ENCODE measurements around the gene SLC25A23.

Gene SLC25A23

GRCh38 chr19:6452899-6453298, 6.7 kb downstream of the SLC25A23 start:
- 94% methylated on average over 2 of the region's 2 CpGs for WGBS
- no peak overlapping the region for H3K9ac ChIP-seq (ENCODE audit: low read depth, low read length)
- no peaks in the 10 kb centered on the region for H3K4me1 ChIP-seq (ENCODE audit: insufficient read depth, low read length)
- no peaks in the 10 kb centered on the region for H3K27me3 ChIP-seq (ENCODE audit: insufficient read depth, low read length)
- peaks cover 13% of the 10 kb centered on the region; the same call in 1 of the 2 replicates for H3K9me3 ChIP-seq (ENCODE audit: insufficient read depth, low read depth, low read length)
- H3K27ac ChIP-seq (ENCODE audit: low read depth, low read length): no peak overlapping the region
- H3K4me3 ChIP-seq (ENCODE audit: low read length): no peak overlapping the region
- peaks cover 34% of the 10 kb centered on the region for H3K36me3 ChIP-seq (ENCODE audit: insufficient read depth, low read length)

- 96% methylated on average over 19 of the region's 19 CpGs for WGBS
- H3K4me3 ChIP-seq (ENCODE audit: low read length): no peak overlapping the region
- no peak overlapping the region for H3K27ac ChIP-seq (ENCODE audit: low read depth, low read length)
- peaks cover 34% of the 10 kb centered on the region for H3K36me3 ChIP-seq (ENCODE audit: insufficient read depth, low read length)
- H3K9ac ChIP-seq (ENCODE audit: low read depth, low read length): no peak overlapping the region
- H3K27me3 ChIP-seq (ENCODE audit: insufficient read depth, low read length): no peaks in the 10 kb centered on the region
- no peaks in the 10 kb centered on the region for H3K4me1 ChIP-seq (ENCODE audit: insufficient read depth, low read length)
- H3K9me3 ChIP-seq (ENCODE audit: insufficient read depth, low read depth, low read length): peaks cover 13% of the 10 kb centered on the region; the same call in 1 of the 2 replicates
Measured at GRCh38 chr19:6452223-6452614, 7.4 kb downstream of the SLC25A23 start.

GRCh38 chr19:6451583-6452222, 7.9 kb downstream of the SLC25A23 start:
- Histone ChIP-seq H3K4me3 (ENCODE audit: low read length) (no peak overlapping the region), H3K27me3 (ENCODE audit: insufficient read depth, low read length) (no peaks in the 10 kb centered on the region), H3K27ac (ENCODE audit: low read depth, low read length) (no peak overlapping the region), H3K9ac (ENCODE audit: low read depth, low read length) (no peak overlapping the region), H3K9me3 (ENCODE audit: insufficient read depth, low read depth, low read length) (peaks cover 13% of the 10 kb centered on the region; the same call in 1 of the 2 replicates), H3K36me3 (ENCODE audit: insufficient read depth, low read length) (peaks cover 34% of the 10 kb centered on the region), H3K4me1 (ENCODE audit: insufficient read depth, low read length) (no peaks in the 10 kb centered on the region)
- 92% methylated on average over 7 of the region's 7 CpGs for WGBS

DNA sequence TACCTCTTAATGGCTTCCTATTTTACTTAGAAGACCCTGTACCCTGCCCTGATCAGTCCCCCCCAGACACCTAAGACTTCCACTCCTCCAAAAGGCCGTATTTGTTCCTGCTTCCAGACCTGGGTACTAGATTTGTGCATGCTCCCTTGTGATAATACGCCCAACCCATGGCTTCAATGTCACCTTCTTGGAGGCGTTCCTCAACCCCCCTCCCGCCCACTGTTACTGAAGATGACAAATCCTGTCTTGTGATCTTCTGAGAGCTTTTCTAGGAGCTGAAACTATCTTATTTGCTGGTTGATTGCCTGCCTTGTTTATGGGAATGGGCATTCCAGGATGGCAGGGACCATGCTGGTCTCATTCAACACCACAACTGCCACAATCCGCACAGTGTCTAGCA, 9.4 kb downstream of the SLC25A23 start:
- Histone ChIP-seq H3K4me1 (ENCODE audit: insufficient read depth, low read length) (no peaks in the 10 kb centered on the region), H3K27ac (ENCODE audit: low read depth, low read length) (no peak overlapping the region), H3K9me3 (ENCODE audit: insufficient read depth, low read depth, low read length) (peaks cover 13% of the 10 kb centered on the region; the same call in 1 of the 2 replicates), H3K9ac (ENCODE audit: low read depth, low read length) (no peak overlapping the region), H3K36me3 (ENCODE audit: insufficient read depth, low read length) (peaks cover 28% of the 10 kb centered on the region), H3K4me3 (ENCODE audit: low read length) (no peak overlapping the region), H3K27me3 (ENCODE audit: insufficient read depth, low read length) (no peaks in the 10 kb centered on the region)
- WGBS: 92% methylated on average over 5 of the region's 5 CpGs

GRCh38 chr19:6448045-6448444, 11.5 kb downstream of the SLC25A23 start:
- no peaks in the 10 kb centered on the region for H3K9me3 ChIP-seq (ENCODE audit: insufficient read depth, low read depth, low read length)
- H3K9ac ChIP-seq (ENCODE audit: low read depth, low read length): no peak overlapping the region
- H3K4me3 ChIP-seq (ENCODE audit: low read length): no peak overlapping the region
- H3K27me3 ChIP-seq (ENCODE audit: insufficient read depth, low read length): no peaks in the 10 kb centered on the region
- WGBS: 97% methylated on average over 3 of the region's 3 CpGs
- no peaks in the 10 kb centered on the region for H3K4me1 ChIP-seq (ENCODE audit: insufficient read depth, low read length)
- H3K27ac ChIP-seq (ENCODE audit: low read depth, low read length): no peak overlapping the region
- H3K36me3 ChIP-seq (ENCODE audit: insufficient read depth, low read length): peaks cover 10% of the 10 kb centered on the region; the same call in 1 of the 2 replicates

- no peaks in the 10 kb centered on the region for H3K36me3 ChIP-seq (ENCODE audit: insufficient read depth, low read length)
- H3K27ac ChIP-seq (ENCODE audit: low read depth, low read length): no peak overlapping the region
- 92% methylated on average over 3 of the region's 3 CpGs for WGBS
- no peak overlapping the region for H3K4me3 ChIP-seq (ENCODE audit: low read length)
- H3K4me1 ChIP-seq (ENCODE audit: insufficient read depth, low read length): no peaks in the 10 kb centered on the region
- H3K27me3 ChIP-seq (ENCODE audit: insufficient read depth, low read length): no peaks in the 10 kb centered on the region
- no peak overlapping the region for H3K9ac ChIP-seq (ENCODE audit: low read depth, low read length)
- no peaks in the 10 kb centered on the region for H3K9me3 ChIP-seq (ENCODE audit: insufficient read depth, low read depth, low read length)
Measured at GRCh38 chr19:6446452-6446851, 13.1 kb downstream of the SLC25A23 start.

DNA sequence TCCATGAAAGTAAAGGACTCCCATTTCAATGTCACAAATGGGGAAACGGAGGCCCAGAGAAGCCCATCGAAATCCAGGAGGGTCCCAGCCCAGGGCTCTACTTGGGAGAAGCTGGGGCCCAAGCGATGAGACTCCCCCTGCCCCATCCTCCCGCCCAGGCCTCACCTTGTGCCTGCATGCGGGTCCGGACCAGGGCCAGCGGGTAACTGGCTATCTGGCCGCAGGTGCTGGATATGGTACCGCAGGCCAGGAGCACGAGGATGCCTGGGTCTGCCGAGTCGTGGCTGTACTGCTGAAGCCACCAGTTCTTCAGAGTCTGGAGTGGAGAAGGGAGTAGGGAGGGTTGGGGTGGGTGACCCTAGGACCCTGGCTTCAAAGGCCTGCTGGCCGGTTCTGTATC, 15.6 kb downstream of the SLC25A23 start:
- Histone ChIP-seq H3K9ac (ENCODE audit: low read depth, low read length) (no peak overlapping the region), H3K4me3 (ENCODE audit: low read length) (no peak overlapping the region)
- 91% methylated on average over 13 of the region's 13 CpGs for WGBS

GRCh38 chr19:6442087-6442688, 17.4 kb downstream of the SLC25A23 start:
- H3K27me3 ChIP-seq (ENCODE audit: insufficient read depth, low read length): no peaks in the 10 kb centered on the region
- no peak overlapping the region for H3K27ac ChIP-seq (ENCODE audit: low read depth, low read length)
- no peak overlapping the region for H3K4me3 ChIP-seq (ENCODE audit: low read length)
- no peaks in the 10 kb centered on the region for H3K36me3 ChIP-seq (ENCODE audit: insufficient read depth, low read length)
- 94% methylated on average over 11 of the region's 13 CpGs for WGBS
- no peak overlapping the region for H3K9ac ChIP-seq (ENCODE audit: low read depth, low read length)
- no peaks in the 10 kb centered on the region for H3K9me3 ChIP-seq (ENCODE audit: insufficient read depth, low read depth, low read length)
- H3K4me1 ChIP-seq (ENCODE audit: insufficient read depth, low read length): no peaks in the 10 kb centered on the region

More for the DNA sequence above, 15.6 kb downstream of the SLC25A23 start:
- Histone ChIP-seq H3K4me1 (ENCODE audit: insufficient read depth, low read length) (no peaks in the 10 kb centered on the region), H3K27ac (ENCODE audit: low read depth, low read length) (no peak overlapping the region), H3K27me3 (ENCODE audit: insufficient read depth, low read length) (no peaks in the 10 kb centered on the region), H3K36me3 (ENCODE audit: insufficient read depth, low read length) (no peaks in the 10 kb centered on the region), H3K9me3 (ENCODE audit: insufficient read depth, low read depth, low read length) (no peaks in the 10 kb centered on the region)

DNA sequence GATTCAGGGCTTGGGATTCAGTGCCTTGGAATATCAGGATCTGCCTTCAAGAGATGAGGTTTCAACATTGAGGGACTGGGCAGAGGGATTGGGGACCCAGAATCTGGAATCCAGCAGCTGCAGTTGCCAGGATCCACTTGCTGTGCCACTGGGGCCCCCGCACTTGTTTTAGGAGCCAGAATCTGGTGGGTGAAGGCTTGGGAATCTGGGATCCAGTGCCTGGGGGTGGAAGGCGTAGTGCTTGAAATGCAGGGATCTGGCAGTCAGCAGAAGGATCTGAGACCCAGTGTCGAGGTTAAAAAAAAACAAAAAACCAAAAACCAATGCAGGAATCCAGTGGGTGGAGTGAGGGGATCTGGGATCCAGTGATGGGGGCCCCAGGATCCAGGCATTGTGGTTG, 18.7 kb downstream of the SLC25A23 start:
- no peak overlapping the region for H3K4me3 ChIP-seq (ENCODE audit: low read length)

DNA sequence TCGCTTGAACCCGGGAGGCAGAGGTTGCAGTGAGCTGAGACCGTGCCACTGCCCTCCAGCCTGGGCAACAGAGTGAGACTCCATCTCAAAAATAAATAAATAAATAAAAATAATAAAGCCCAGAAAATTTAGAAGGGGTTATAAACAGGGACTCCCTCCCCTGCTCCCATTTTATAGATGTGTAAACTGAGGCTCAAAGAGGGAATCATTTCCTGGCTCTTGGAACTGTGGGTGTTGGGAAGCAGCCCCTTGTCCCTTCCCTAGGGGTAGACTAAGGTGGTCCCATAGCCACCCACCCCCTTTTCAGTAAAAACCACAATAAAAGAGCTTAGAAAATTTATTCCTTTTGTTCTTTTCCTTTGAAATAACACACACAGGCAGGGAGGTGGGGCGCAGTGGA, 19.8 kb downstream of the SLC25A23 start:
- H3K9me3 ChIP-seq (ENCODE audit: insufficient read depth, low read depth, low read length): no peaks in the 10 kb centered on the region
- H3K4me1 ChIP-seq (ENCODE audit: insufficient read depth, low read length): no peaks in the 10 kb centered on the region
- no peak overlapping the region for H3K27ac ChIP-seq (ENCODE audit: low read depth, low read length)
- no peak overlapping the region for H3K9ac ChIP-seq (ENCODE audit: low read depth, low read length)
- no peak overlapping the region for H3K4me3 ChIP-seq (ENCODE audit: low read length)
- H3K27me3 ChIP-seq (ENCODE audit: insufficient read depth, low read length): no peaks in the 10 kb centered on the region
- WGBS: 95% methylated on average over 2 of the region's 4 CpGs
- H3K36me3 ChIP-seq (ENCODE audit: insufficient read depth, low read length): no peaks in the 10 kb centered on the region

More for the DNA sequence above, 18.7 kb downstream of the SLC25A23 start:
- Histone ChIP-seq H3K9ac (ENCODE audit: low read depth, low read length) (no peak overlapping the region), H3K27me3 (ENCODE audit: insufficient read depth, low read length) (no peaks in the 10 kb centered on the region), H3K9me3 (ENCODE audit: insufficient read depth, low read depth, low read length) (no peaks in the 10 kb centered on the region), H3K27ac (ENCODE audit: low read depth, low read length) (no peak overlapping the region), H3K4me1 (ENCODE audit: insufficient read depth, low read length) (no peaks in the 10 kb centered on the region), H3K36me3 (ENCODE audit: insufficient read depth, low read length) (no peaks in the 10 kb centered on the region)
- WGBS: 92% methylated on average over 3 of the region's 3 CpGs

DNA sequence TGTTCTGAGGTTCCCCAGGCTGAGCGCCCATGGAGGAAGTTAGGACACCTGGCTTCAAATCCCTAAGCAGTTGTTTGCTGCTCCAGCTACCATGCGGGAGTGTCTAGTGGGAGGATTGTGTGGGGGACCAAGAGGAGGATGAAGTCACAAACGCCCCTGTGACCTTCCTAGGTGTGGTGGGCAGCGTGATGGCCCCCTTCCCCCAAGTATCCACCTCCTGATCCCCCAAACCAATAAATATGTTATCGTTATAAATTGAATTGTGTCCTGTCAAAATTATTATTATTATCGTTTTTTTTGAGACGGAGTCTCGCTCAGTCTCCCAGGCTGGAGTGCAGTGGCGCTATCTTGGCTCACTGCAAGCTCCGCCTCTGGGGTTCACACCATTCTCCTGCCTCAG, 25.9 kb downstream of the SLC25A23 start, which contains the start of gene SLC25A41:
Gene SLC25A41 (minus strand): TSS at position 101 of the 400 bp plus-strand sequence. CDS start 70 bp downstream, at position 31.
- 91% methylated on average over 8 of the region's 10 CpGs for WGBS

More for the DNA sequence above, 25.9 kb downstream of the SLC25A23 start, which contains the start of gene SLC25A41:
- Histone ChIP-seq H3K4me3 (ENCODE audit: low read length) (no peak within 1 kb of the TSS), H3K27ac (ENCODE audit: low read depth, low read length) (no peak within 1 kb of the TSS), H3K4me1 (ENCODE audit: insufficient read depth, low read length) (no peaks in the 10 kb centered on the region), H3K27me3 (ENCODE audit: insufficient read depth, low read length) (peaks cover 5% of the 10 kb centered on the region), H3K9ac (ENCODE audit: low read depth, low read length) (no peak within 1 kb of the TSS), H3K9me3 (ENCODE audit: insufficient read depth, low read depth, low read length) (no peaks in the 10 kb centered on the region), H3K36me3 (ENCODE audit: insufficient read depth, low read length) (no peaks in the 10 kb centered on the region)
